GM21515 (cell line): ENCODE data around the gene TMEM242.

ENCODE experiments used
- ATAC-seq: cut with Tn5 transposase; IDR thresholded peaks from one replicate; pipeline ENCODE4 v1.9.1; 2021; ENCODE audit not compliant: unreplicated experiment

TMEM242 gene

GRCh38 chr6:157271911-157272310, 51.4 kb downstream of the TMEM242 start:
- ATAC-seq: no peak

- ATAC-seq: no peak
Observed at GRCh38 chr6:157271441-157271840, 51.9 kb downstream of the TMEM242 start.

GRCh38 chr6:157270916-157271315, 52.4 kb downstream of the TMEM242 start:
- no peak for ATAC-seq

- no peak for ATAC-seq
Observed at GRCh38 chr6:157270308-157270707, 53.0 kb downstream of the TMEM242 start.

DNA sequence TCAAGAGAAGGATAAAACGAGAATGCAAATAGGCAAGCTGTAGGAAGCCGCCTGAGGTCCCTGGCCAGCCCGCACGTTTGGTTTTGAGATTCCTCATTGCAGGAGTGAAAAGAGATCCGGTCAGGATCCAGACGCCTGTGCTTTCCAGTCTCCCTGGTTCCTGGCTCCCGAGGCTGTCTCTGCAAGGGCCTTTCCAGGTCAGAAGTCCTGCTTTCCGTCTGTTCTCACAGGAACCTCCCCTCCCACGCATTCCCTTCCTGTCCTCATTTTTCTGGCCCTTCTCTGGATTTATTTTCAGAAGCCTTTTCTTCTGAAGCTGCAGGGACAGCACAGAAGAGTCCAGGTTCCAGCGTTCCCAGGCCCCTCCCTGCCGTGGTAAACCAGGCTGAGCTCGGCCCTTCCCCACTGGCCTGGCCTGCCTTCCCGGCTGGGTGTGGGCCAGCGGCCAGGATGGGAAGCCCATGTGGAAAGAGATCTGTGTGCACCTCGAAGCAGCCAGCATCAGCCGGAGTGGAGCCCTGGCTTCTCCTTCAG, 54.0 kb downstream of the TMEM242 start:
- no peak for ATAC-seq

GRCh38 chr6:157268835-157269234, 54.5 kb downstream of the TMEM242 start:
- ATAC-seq: no peak

GRCh38 chr6:157268396-157268795, 54.9 kb downstream of the TMEM242 start:
- no peak for ATAC-seq

DNA sequence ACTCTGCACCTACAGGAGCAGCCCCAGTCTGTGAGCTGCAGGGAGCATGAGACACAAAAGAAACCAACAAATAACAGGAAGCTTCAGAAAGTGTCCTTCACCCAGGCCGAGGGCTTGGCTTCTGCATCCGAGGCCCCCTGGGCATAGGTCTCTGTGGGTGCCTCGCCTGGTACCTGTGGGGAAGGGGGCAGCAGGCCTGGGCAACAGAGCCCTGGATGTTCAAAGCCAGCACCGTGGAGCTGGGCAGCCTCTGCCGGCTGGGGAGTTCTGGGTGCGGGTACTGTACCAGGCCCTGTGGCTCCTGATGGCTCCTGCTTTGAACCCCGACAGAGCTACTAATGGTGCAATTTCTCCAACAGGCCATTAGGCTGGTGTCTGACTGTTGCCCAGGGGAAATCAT, 55.7 kb downstream of the TMEM242 start:
- no peak for ATAC-seq

DNA sequence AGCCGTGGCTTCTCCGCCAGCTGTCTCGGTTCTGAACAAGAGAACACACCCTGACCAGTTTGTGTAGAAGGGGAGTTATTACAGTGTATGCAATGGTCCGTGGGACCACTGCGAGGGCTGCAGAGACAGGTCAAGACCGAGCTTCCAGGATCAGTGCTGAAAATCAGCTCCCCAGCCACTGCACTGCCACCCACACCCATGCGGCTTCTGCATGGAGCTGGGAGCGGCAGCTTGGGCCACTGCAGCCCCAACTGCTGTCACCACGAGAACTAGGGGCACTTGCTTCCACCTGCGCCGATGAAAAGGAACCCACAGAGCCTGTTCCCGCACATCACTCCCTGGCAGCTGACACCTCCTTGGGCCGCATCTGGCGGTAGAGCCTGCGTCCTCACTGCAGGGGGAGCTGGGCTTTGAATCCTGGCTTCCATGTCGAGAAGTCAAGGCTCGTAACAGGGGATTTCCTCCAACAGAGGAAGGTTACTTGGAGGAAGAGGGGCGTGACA, 56.2 kb downstream of the TMEM242 start:
- no peak for ATAC-seq

DNA sequence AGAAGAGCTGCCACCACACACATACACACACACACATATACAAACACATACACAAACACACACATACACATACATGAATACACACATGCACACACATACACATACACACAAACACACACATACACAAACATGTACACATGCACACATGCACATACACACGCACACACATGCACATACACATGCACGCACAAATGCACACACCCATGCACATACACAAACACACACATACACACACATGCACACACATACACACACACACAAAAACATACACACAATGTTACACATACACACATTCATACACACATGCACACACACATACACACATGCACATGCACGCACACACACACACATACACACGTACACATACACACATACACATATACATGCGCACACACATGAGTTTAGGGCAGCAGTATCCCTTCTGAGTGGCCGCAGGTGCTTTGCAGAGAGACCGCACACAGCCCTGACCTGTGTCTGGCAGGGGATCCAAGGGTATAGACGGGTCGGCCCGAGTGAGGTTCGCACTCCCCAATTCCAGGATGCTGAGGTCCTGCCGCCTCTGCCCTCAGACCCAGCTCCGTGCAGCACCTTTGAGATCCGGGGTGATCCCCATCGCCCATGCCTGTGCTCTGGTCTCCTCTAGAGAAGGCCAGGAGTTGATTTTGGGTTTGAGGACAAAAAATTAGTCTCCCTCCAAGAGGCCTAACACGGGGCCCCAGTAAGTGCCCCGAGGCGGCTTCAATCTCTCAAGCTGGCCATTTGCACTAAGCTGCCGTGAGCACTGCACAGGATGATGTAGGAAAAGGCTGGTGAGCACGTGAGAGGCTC, 56.8 kb downstream of the TMEM242 start:
- no peak for ATAC-seq

GRCh38 chr6:157265635-157266034, 57.7 kb downstream of the TMEM242 start:
- no peak for ATAC-seq

- no peak for ATAC-seq
Observed at GRCh38 chr6:157265186-157265585, 58.1 kb downstream of the TMEM242 start.

- ATAC-seq: no peak
Observed at GRCh38 chr6:157264701-157265100, 58.6 kb downstream of the TMEM242 start.

GRCh38 chr6:157263881-157264397, 59.4 kb downstream of the TMEM242 start:
- ATAC-seq: no peak

- no peak for ATAC-seq
Observed at GRCh38 chr6:157263146-157263545, 60.2 kb downstream of the TMEM242 start.

DNA sequence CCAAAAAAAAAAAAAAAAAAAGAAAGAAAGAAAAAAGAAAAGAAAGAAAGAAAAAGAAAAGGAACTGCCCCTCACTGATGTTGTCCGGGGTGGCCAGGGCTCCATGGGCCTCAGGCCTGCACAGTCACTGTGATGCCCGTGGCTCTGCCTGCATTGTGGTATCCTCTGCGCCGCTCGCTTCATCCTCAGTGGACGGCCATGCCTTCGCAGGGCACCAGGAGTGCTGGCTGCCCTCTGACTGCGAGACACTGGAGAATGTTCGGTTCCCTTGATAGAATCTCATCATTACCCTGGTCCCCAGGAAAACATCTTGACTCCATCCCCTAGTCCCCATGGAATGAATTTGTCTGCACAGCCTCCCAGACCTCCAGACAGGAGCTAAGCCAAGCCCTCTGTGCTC, 61.7 kb downstream of the TMEM242 start:
- no peak for ATAC-seq

GRCh38 chr6:157260735-157261410, 62.4 kb downstream of the TMEM242 start:
- ATAC-seq: no peak

GRCh38 chr6:157259443-157259842, 63.9 kb downstream of the TMEM242 start:
- no peak for ATAC-seq

- no peak for ATAC-seq
Observed at GRCh38 chr6:157258878-157259277, 64.4 kb downstream of the TMEM242 start.

DNA sequence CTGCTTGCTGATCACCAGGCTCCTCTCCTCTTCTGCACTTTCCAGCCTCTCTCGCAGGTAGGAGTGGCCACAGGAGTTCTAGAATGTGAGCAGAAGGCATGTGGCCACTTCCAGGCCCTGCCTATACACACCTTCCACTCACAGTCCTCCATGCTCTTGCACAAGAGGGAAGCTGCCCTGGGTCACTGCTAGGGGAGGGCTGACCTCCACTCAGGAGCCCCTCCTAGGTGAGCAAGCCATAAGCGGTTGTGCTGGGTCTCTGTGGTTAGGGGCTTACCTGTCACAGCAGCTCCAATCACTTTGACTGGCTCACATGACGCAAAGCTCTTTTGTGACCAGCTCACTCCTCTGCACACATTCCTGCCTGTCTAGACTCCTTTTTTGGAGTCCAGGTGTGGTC, 68.2 kb downstream of the TMEM242 start:
- ATAC-seq: no peak

DNA sequence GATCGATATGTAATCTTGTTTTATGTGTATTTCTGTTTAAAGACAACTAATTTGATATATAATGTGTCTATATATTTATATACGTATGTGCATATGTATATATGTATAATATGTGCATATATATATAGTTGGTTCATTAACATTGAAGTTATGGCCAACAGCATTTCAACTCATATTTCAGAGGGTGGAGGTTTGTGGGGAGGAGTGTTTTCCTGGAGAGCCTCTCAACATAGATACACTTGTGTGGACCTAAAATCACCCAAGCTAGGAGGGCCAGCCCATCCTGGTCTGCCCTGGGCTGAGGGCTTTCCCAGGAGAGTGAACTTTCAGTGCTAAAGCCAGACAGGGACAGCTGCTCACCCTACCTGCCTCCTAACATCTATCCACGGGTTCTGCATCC, 68.8 kb downstream of the TMEM242 start:
- no peak for ATAC-seq

DNA sequence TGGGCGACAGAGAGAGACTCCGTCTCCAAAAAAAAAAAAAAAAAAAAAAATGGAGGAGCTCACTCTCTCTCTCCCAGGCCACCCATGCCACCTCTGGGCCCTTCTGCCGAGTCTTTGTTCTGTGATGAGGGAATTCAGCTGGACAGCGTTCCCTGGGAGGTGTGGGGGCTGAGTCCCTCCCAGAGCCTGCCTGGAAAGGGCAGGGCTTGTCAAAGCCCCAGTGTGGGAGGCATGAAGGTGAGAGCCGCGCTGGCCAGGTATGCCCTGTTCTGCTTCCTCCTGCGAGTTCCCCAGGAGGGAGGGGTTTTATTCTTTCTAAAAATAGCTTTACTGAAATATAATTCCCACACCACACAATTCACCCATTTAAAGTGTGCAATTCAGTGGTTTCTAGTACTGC, 69.6 kb downstream of the TMEM242 start:
- no peak for ATAC-seq
